Trophoblast cell (in vitro differentiated cells and primary cell): Measurements from ENCODE around the gene ENPP4.
A peak's percentile ranks its signal among the peaks of the same experiment; 100 is the strongest.

Experiments used
- DNase-seq, 2 donors: peaks; one replicate each; pipeline ENCODE4 v3.0.0-alpha.2; 2016
- H2AFZ ChIP-seq: 2 replicates; pipeline ENCODE4 v1.6.1; 2013; ENCODE audit warnings: low read length, moderate library complexity, mild to moderate bottlenecking; ENCODE audit not compliant: insufficient read depth, poor library complexity
- H2AK5ac ChIP-seq: 2 replicates; pipeline ENCODE4 v1.6.1; 2013; ENCODE audit warnings: mild to moderate bottlenecking, low read length
- H2BK120ac ChIP-seq: 2 replicates; pipeline ENCODE4 v1.6.1; 2013; ENCODE audit warnings: low read length, mild to moderate bottlenecking, moderate library complexity; ENCODE audit not compliant: insufficient read depth, poor library complexity
- H2BK12ac ChIP-seq: 2 replicates; pipeline ENCODE4 v1.6.1; 2013; ENCODE audit warnings: mild to moderate bottlenecking, low read length, moderate library complexity
- H2BK5ac ChIP-seq: 2 replicates; pipeline ENCODE4 v1.6.1; 2013; ENCODE audit warnings: low read length, low read depth, moderate library complexity, mild to moderate bottlenecking; ENCODE audit not compliant: poor library complexity
- H3K14ac ChIP-seq: 2 replicates; pipeline ENCODE4 v1.6.1; 2013; ENCODE audit warnings: mild to moderate bottlenecking, low read length
- H3K18ac ChIP-seq: 2 replicates; pipeline ENCODE4 v1.6.1; 2013; ENCODE audit warnings: mild to moderate bottlenecking, low read length
- H3K23ac ChIP-seq: 2 replicates; pipeline ENCODE4 v1.6.1; 2013; ENCODE audit warnings: low read length
- H3K27ac ChIP-seq: 2 replicates; pipeline ENCODE4 v1.5.1; 2013; ENCODE audit warnings: low read depth, mild to moderate bottlenecking, inconsistent platforms, low read length, moderate library complexity
- H3K27me3 ChIP-seq: 2 replicates; pipeline ENCODE4 v1.6.1; 2013; ENCODE audit warnings: inconsistent platforms, mild to moderate bottlenecking, low read length, moderate library complexity; ENCODE audit not compliant: insufficient read depth
- H3K36me3 ChIP-seq, 2 experiments: 1 replicate in 1 of 2; 2 replicates in 1 of 2; pipeline ENCODE4 v1.6.1; 2013; ENCODE audit warnings: low read length in 2 of 2, mild to moderate bottlenecking in 2 of 2, moderate library complexity in 1 of 2; ENCODE audit not compliant: insufficient read depth in 2 of 2, control insufficient read depth in 1 of 2
- H3K4ac ChIP-seq: 2 replicates; pipeline ENCODE4 v1.6.1; 2013; ENCODE audit warnings: low read depth, mild to moderate bottlenecking, low read length, moderate library complexity
- H3K4me1 ChIP-seq, 2 experiments: 1 replicate in 1 of 2; 2 replicates in 1 of 2; pipeline ENCODE4 v1.6.1; 2013; ENCODE audit warnings: low read length in 2 of 2, mild to moderate bottlenecking in 2 of 2, moderate library complexity in 1 of 2; ENCODE audit not compliant: insufficient read depth in 2 of 2, control insufficient read depth in 1 of 2
- H3K4me2 ChIP-seq: 2 replicates; pipeline ENCODE4 v1.6.1; 2013; ENCODE audit warnings: inconsistent platforms, mild to moderate bottlenecking, low read length, moderate library complexity
- H3K4me3 ChIP-seq: 2 replicates; pipeline ENCODE4 v1.5.1; 2013; ENCODE audit warnings: mild to moderate bottlenecking, low read depth, low read length, inconsistent platforms
- H3K79me1 ChIP-seq: one replicate; pipeline ENCODE4 v1.6.1; 2013; ENCODE audit warnings: low read length
- H3K79me2 ChIP-seq: 2 replicates; pipeline ENCODE4 v1.6.1; 2013; ENCODE audit warnings: low read length, mild to moderate bottlenecking; ENCODE audit not compliant: control insufficient read depth, insufficient read depth, poor library complexity
- H3K9ac ChIP-seq: 2 replicates; pipeline ENCODE4 v1.6.1; 2013; ENCODE audit warnings: mild to moderate bottlenecking, low read length
- H3K9me3 ChIP-seq: 2 replicates; pipeline ENCODE4 v1.6.1; 2013; ENCODE audit warnings: low read depth, mild to moderate bottlenecking, control low read depth, inconsistent platforms, low read length; ENCODE audit not compliant: insufficient read depth
- H4K12ac ChIP-seq: 2 replicates; pipeline ENCODE4 v1.6.1; 2013; ENCODE audit warnings: low read depth, mild to moderate bottlenecking, low read length, moderate library complexity
- H4K8ac ChIP-seq: 2 replicates; pipeline ENCODE4 v1.6.1; 2013; ENCODE audit warnings: low read depth, mild to moderate bottlenecking, low read length, moderate library complexity
- H4K91ac ChIP-seq: one replicate; pipeline ENCODE4 v1.6.1; 2013; ENCODE audit warnings: low read depth, mild to moderate bottlenecking, low read length, moderate library complexity
- WGBS: extraction: QIAGEN DNeasy Blood & Tissue Kit; methylation state at CpG from one replicate; pipeline ENCODE4 v1.1.7; 2013; ENCODE audit warnings: missing lambda C conversion rate; ENCODE audit not compliant: insufficient read length, insufficient coverage; ENCODE audit errors: extremely low coverage; 5-methylcytosine and 5-hydroxymethylcytosine counted together

The ENPP4 gene

GRCh38 chr6:46170357-46171289 is 40.8 kb downstream of the ENPP4 start, which contains the start of gene ENPP5:
Gene ENPP5, minus strand, starts transcription at chr6:46170980. Its CDS starts 2,718 bp downstream, at chr6:46168262.
- H2BK12ac ChIP-seq = no peak within 1 kb of the TSS
- H3K18ac ChIP-seq = no peak within 1 kb of the TSS
- H3K4me1 ChIP-seq = peaks cover 0 to 3% of the 10 kb centered on the region in 2 experiments
- no peaks in the 10 kb centered on the region for H3K79me2 ChIP-seq
- H2BK120ac ChIP-seq = no peak within 1 kb of the TSS
- H2AK5ac ChIP-seq = no peak within 1 kb of the TSS
- H4K12ac ChIP-seq = no peak within 1 kb of the TSS
- no peak within 1 kb of the TSS for H3K9ac ChIP-seq
- no peaks in the 10 kb centered on the region for H3K36me3 ChIP-seq
- H3K9me3 ChIP-seq = no peaks in the 10 kb centered on the region
- WGBS = no CpG with 5 or more reads among the region's 49 CpGs
- peak within 1 kb of the TSS; percentile 75 for H3K4me2 ChIP-seq
- no peak within 1 kb of the TSS for H3K23ac ChIP-seq
- peak within 1 kb of the TSS; percentile 64 for H4K8ac ChIP-seq
- no peaks in the 10 kb centered on the region for H3K27me3 ChIP-seq
- no peak within 1 kb of the TSS for H3K14ac ChIP-seq
- DNase-seq = peak; percentile 55 to 60
- peak within 1 kb of the TSS; percentile 45 for H4K91ac ChIP-seq
- no peak within 1 kb of the TSS for H3K4ac ChIP-seq
- peak within 1 kb of the TSS; percentile 86 for H2AFZ ChIP-seq
- H3K27ac ChIP-seq = no peak within 1 kb of the TSS
- H2BK5ac ChIP-seq = no peak within 1 kb of the TSS
- H3K79me1 ChIP-seq = no peaks in the 10 kb centered on the region
- peak within 1 kb of the TSS; percentile 80 for H3K4me3 ChIP-seq

GRCh38 chr6:46172176-46172575 is 42.4 kb downstream of the ENPP4 start:
- peaks cover 0 to 3% of the 10 kb centered on the region in 2 experiments for H3K4me1 ChIP-seq
- H3K27me3 ChIP-seq = no peaks in the 10 kb centered on the region
- H2BK5ac ChIP-seq = no peak overlapping the region
- no CpG with 5 or more reads among the region's 4 CpGs for WGBS
- no peak overlapping the region for H4K8ac ChIP-seq
- H3K4ac ChIP-seq = no peak overlapping the region
- no peak overlapping the region for H2BK12ac ChIP-seq
- no peaks in the 10 kb centered on the region for H3K36me3 ChIP-seq
- H3K9me3 ChIP-seq = no peaks in the 10 kb centered on the region
- H3K23ac ChIP-seq = no peak overlapping the region
- H2BK120ac ChIP-seq = no peak overlapping the region
- no peak overlapping the region for H3K4me3 ChIP-seq
- H3K79me1 ChIP-seq = no peaks in the 10 kb centered on the region
- no peak overlapping the region for H4K91ac ChIP-seq
- no peak overlapping the region for H3K14ac ChIP-seq
- no peak overlapping the region for H3K4me2 ChIP-seq
- H4K12ac ChIP-seq = no peak overlapping the region
- H2AK5ac ChIP-seq = no peak overlapping the region
- no peak overlapping the region for H2AFZ ChIP-seq
- H3K79me2 ChIP-seq = no peaks in the 10 kb centered on the region
- no peak overlapping the region for H3K9ac ChIP-seq
- no peak for DNase-seq
- no peak overlapping the region for H3K18ac ChIP-seq
- no peak overlapping the region for H3K27ac ChIP-seq

GRCh38 chr6:46174904-46175303 is 45.1 kb downstream of the ENPP4 start:
- Histone ChIP-seq H4K8ac (no peak overlapping the region), H3K23ac (no peak overlapping the region), H4K12ac (no peak overlapping the region), H3K4me2 (no peak overlapping the region), H2BK12ac (no peak overlapping the region), H3K4me3 (no peak overlapping the region), H3K4me1 (peaks cover 0 to 3% of the 10 kb centered on the region in 2 experiments), H3K9ac (no peak overlapping the region), H3K27me3 (no peaks in the 10 kb centered on the region), H2AFZ (no peak overlapping the region), H3K4ac (no peak overlapping the region), H3K79me1 (no peaks in the 10 kb centered on the region), H4K91ac (no peak overlapping the region), H3K18ac (no peak overlapping the region), H3K36me3 (no peaks in the 10 kb centered on the region), H3K9me3 (no peaks in the 10 kb centered on the region), H3K79me2 (no peaks in the 10 kb centered on the region), H2BK5ac (no peak overlapping the region), H3K14ac (no peak overlapping the region), H3K27ac (no peak overlapping the region), H2AK5ac (no peak overlapping the region), H2BK120ac (no peak overlapping the region)
- DNase-seq = no peak
- WGBS = no CpG with 5 or more reads among the region's 3 CpGs

- Histone ChIP-seq H3K36me3 (no peaks in the 10 kb centered on the region), H2BK120ac (no peak overlapping the region), H4K12ac (no peak overlapping the region), H3K18ac (no peak overlapping the region), H3K4me3 (no peak overlapping the region), H4K91ac (no peak overlapping the region), H3K9me3 (no peaks in the 10 kb centered on the region), H3K23ac (no peak overlapping the region), H4K8ac (no peak overlapping the region), H3K4me2 (no peak overlapping the region), H2AFZ (no peak overlapping the region), H2AK5ac (no peak overlapping the region), H3K4ac (no peak overlapping the region), H3K4me1 (peaks cover 0 to 3% of the 10 kb centered on the region in 2 experiments), H3K79me1 (no peaks in the 10 kb centered on the region), H2BK12ac (no peak overlapping the region), H3K27me3 (no peaks in the 10 kb centered on the region), H3K27ac (no peak overlapping the region), H3K14ac (no peak overlapping the region), H3K79me2 (no peaks in the 10 kb centered on the region), H3K9ac (no peak overlapping the region), H2BK5ac (no peak overlapping the region)
- no peak for DNase-seq
- WGBS = no CpG with 5 or more reads among the region's 4 CpGs
Observed at GRCh38 chr6:46175446-46175845, 45.7 kb downstream of the ENPP4 start.
